Upper lobe of left lung (tissue), 6 donors: Measurements from ENCODE around the gene AASDH. TPM values are rescaled to one million over a fixed set of nuclear protein-coding genes. Genes with fewer than 3 reads are reported as not detected.

Experiments
- ATAC-seq, 2 donors: fragments of 200-7000 bp; cut with Tn5 transposase; one replicate each; pipeline ENCODE4 v1.9.1; 2022; ENCODE audit warnings: mild to moderate bottlenecking in 2 of 2, moderate library complexity in 2 of 2; ENCODE audit not compliant: low FRiP score in 2 of 2
- DNase-seq, 2 donors: peaks; one replicate each; pipeline ENCODE4 v3.0.0-alpha.2; 2019 to 2020
- H3K27ac ChIP-seq, 4 donors: fragments of 200-600 bp; sonication (generic); one replicate each; pipeline ENCODE4 v1.5.1; 2016 to 2019
- H3K27me3 ChIP-seq, 4 donors: fragments of 200-600 bp; sonication (generic); one replicate each; pipeline ENCODE4 v1.5.1; 2017 to 2019
- H3K36me3 ChIP-seq, 4 donors: fragments of 200-600 bp; sonication (generic); one replicate each; pipeline ENCODE4 v1.5.1; 2016 to 2019
- H3K4me1 ChIP-seq, 4 donors: fragments of 200-600 bp; sonication (generic); one replicate each; pipeline ENCODE4 v1.5.1; 2018 to 2019
- H3K4me3 ChIP-seq, 4 donors: fragments of 200-600 bp; sonication (generic); one replicate each; pipeline ENCODE4 v1.5.1; 2017 to 2019; ENCODE audit warnings: mild to moderate bottlenecking in 2 of 4, moderate library complexity in 1 of 4
- H3K9me3 ChIP-seq, 4 donors: fragments of 200-600 bp; sonication (generic); one replicate each; pipeline ENCODE4 v1.5.1; 2018 to 2019
- EP300 ChIP-seq, 4 donors: sonication (generic); formaldehyde crosslinking; IDR thresholded peaks; one replicate each; pipeline ENCODE4 v1.5.1; 2017; ENCODE audit warnings: antibody characterized with exemption in 4 of 4, control low read depth in 2 of 4
- POLR2A ChIP-seq, 4 donors: fragments of 450-650 bp; IDR thresholded peaks; one replicate each; pipeline ENCODE4 v1.5.1; 2016 to 2017; ENCODE audit warnings: antibody characterized with exemption in 4 of 4, mild to moderate bottlenecking in 2 of 4
- POLR2AphosphoS5 ChIP-seq, 2 donors: sonication (generic); formaldehyde crosslinking; IDR thresholded peaks; one replicate each; pipeline ENCODE4 v1.5.1; 2017; ENCODE audit warnings: antibody characterized with exemption in 2 of 2
- WGBS, 2 donors: methylation state at CpG; one replicate each; pipeline ENCODE4 v1.1.5; 2017 to 2018; 5-methylcytosine and 5-hydroxymethylcytosine counted together
- total RNA-seq, 6 donors: library from RNA; depleted of rRNA in 4 of 6; stranded (reverse); fragments of >200 nt in 4 of 6; gene quantifications; one replicate each; pipeline versions ENCODE4 v1.1.0 to v1.2.1, GENCODE V29; 2016 to 2021
- TF ChIP-seq, protein P1 (sequence below), 6 experiments: fragments of 450-650 bp in 4 of 6; fragments of 200-600 bp in 2 of 6; sonication (generic) in 2 of 6; IDR thresholded peaks; one replicate each; pipeline ENCODE4 v1.5.1; 2016 to 2019; ENCODE audit warnings: antibody characterized with exemption in 6 of 6
- donor health status: DM: no; HTN: no; CAD: no; lungs with moderate emphysema.
- donor health status: DM: no; HTN: yes; CAD: no; lungs with severe emphysema.

AASDH gene
- total RNA-seq, 6 donors from 2014 or later = 7.1 to 32.5 (median 9.5) TPM

DNA sequence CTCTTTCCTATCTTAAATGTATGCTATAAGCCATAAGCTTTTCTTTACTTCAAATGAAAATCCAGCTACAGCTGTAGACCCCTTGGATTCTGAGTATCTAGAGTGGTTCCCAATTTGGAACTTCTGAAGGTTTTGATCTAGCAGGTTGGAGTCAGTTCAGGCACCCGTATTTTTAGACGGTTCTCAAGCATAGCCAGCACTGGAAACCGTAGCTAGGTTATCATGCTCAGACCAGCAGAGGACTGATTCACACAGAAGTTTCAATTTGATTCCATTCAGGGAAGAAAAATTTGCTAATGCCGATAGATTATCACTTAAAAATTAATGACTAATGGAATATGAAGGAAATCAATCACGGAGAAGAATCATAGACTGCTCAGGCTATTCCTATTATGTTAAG, 36.9 kb upstream of the AASDH start:
- H3K4me3 ChIP-seq = no peak overlapping the region
- H3K9me3 ChIP-seq = no peaks in the 10 kb centered on the region
- TF ChIP-seq POLR2A (IDR thresholded peaks at IDR 0.05) = no peak
- TF ChIP-seq POLR2AphosphoS5 (IDR thresholded peaks at IDR 0.05) = no peak
- TF ChIP-seq, protein P1, sequence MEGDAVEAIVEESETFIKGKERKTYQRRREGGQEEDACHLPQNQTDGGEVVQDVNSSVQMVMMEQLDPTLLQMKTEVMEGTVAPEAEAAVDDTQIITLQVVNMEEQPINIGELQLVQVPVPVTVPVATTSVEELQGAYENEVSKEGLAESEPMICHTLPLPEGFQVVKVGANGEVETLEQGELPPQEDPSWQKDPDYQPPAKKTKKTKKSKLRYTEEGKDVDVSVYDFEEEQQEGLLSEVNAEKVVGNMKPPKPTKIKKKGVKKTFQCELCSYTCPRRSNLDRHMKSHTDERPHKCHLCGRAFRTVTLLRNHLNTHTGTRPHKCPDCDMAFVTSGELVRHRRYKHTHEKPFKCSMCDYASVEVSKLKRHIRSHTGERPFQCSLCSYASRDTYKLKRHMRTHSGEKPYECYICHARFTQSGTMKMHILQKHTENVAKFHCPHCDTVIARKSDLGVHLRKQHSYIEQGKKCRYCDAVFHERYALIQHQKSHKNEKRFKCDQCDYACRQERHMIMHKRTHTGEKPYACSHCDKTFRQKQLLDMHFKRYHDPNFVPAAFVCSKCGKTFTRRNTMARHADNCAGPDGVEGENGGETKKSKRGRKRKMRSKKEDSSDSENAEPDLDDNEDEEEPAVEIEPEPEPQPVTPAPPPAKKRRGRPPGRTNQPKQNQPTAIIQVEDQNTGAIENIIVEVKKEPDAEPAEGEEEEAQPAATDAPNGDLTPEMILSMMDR (IDR thresholded peaks at IDR 0.05) = no peak
- no peak for TF ChIP-seq EP300 (IDR thresholded peaks at IDR 0.05)
- DNase-seq (no peak), ATAC-seq (no peak)
- no peak overlapping the region for H3K27ac ChIP-seq
- no peaks in the 10 kb centered on the region for H3K27me3 ChIP-seq
- 90 to 97% methylated on average over 5 of the region's 5 CpGs for WGBS, 2 donors
- H3K36me3 ChIP-seq = no peaks in the 10 kb centered on the region
- H3K4me1 ChIP-seq = no peaks in the 10 kb centered on the region

DNA sequence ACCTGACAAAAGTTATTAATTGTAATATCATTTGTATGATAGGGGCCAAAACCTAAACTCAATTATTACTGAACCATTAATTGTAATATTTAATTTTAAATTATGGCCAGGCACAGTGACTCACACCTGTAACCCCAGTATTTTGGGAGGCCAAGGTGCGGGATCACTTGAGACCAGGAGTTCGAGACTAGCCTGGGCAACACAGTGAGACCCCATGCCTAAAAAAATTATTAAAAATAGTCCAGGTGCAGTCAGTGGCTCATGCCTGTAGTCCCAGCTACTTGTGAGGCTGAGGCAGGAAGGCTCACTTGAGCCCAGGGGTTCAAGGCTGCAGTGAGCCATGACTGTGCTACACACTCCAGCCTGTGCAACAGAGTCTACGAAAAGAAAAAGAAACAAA, 30.1 kb upstream of the AASDH start:
- Histone ChIP-seq H3K9me3 (no peaks in the 10 kb centered on the region), H3K4me3 (no peak overlapping the region), H3K36me3 (no peaks in the 10 kb centered on the region), H3K27ac (no peak overlapping the region), H3K4me1 (no peaks in the 10 kb centered on the region), H3K27me3 (no peaks in the 10 kb centered on the region)
- WGBS, 2 donors = 92 to 94% methylated on average over 3 of the region's 3 CpGs
- no peak for DNase-seq
- no peak for ATAC-seq
- TF ChIP-seq, protein P1 (IDR thresholded peaks at IDR 0.05) = no peak
- TF ChIP-seq POLR2A (IDR thresholded peaks at IDR 0.05) (no peak), EP300 (IDR thresholded peaks at IDR 0.05) (no peak), POLR2AphosphoS5 (IDR thresholded peaks at IDR 0.05) (no peak)

DNA sequence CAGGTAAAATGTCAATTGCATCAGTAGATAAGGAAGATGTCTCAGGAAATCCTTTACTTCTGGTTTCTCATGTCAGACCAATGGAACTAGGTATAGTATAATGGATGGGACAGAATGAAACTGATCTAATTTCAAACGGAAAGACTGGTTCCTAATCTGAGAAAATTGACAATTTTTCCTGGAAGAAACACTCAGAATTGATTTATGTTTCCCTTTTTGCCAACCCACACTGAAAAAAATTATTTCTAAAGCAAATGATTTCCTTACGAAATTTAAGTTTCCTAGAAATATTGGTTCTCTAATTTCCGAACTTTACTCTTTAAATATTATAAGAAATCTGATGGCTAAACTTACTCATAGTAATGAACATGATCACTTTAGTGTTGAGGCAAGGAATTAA, 29.1 kb upstream of the AASDH start:
- no peak for ATAC-seq
- Histone ChIP-seq H3K9me3 (no peaks in the 10 kb centered on the region), H3K4me1 (no peaks in the 10 kb centered on the region), H3K4me3 (no peak overlapping the region), H3K27me3 (no peaks in the 10 kb centered on the region), H3K36me3 (no peaks in the 10 kb centered on the region), H3K27ac (no peak overlapping the region)
- WGBS, 2 donors = 65 to 67% methylated on average over 3 of the region's 3 CpGs
- TF ChIP-seq POLR2A (IDR thresholded peaks at IDR 0.05) (no peak), EP300 (IDR thresholded peaks at IDR 0.05) (no peak), POLR2AphosphoS5 (IDR thresholded peaks at IDR 0.05) (no peak)
- TF ChIP-seq, protein P1 (IDR thresholded peaks at IDR 0.05) = no peak
- no peak for DNase-seq

DNA sequence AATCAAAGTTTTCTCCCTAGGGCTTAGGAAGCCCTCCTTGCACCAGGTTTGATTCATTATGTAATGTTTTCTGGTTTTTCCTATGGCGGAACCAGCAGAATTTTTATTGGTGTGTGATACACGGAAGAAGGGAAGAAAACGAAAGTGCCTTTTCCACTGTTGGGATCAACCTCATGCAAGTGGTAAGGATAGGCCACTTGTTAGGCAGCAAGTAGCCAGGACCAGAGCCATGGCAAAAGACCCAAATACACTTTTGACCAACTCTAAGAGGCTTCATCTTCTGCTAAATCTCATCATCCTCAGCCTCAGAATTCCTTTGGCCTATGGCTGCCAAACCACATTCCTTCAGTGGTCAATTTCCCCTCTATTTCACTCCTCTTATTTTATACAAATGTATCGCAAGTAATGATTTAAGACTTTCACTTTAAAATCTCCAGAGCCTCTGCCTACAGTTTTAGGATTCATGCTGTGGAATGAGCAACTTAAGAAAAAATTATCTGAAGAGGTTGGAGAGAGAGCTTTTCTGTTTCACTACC, 26.9 kb upstream of the AASDH start:
- Histone ChIP-seq H3K36me3 (no peaks in the 10 kb centered on the region), H3K9me3 (no peaks in the 10 kb centered on the region), H3K27me3 (no peaks in the 10 kb centered on the region), H3K27ac (no peak overlapping the region), H3K4me1 (peaks cover 0 to 2% (median 0%) of the 10 kb centered on the region in 4 donors), H3K4me3 (no peak overlapping the region)
- ATAC-seq (peak in 1 of 2 donors; percentile 38), DNase-seq (no peak)
- no peak for TF ChIP-seq EP300 (IDR thresholded peaks at IDR 0.05)
- 87 to 91% methylated on average over 4 of the region's 4 CpGs for whole genome bisulfite sequencing, 2 donors

DNA sequence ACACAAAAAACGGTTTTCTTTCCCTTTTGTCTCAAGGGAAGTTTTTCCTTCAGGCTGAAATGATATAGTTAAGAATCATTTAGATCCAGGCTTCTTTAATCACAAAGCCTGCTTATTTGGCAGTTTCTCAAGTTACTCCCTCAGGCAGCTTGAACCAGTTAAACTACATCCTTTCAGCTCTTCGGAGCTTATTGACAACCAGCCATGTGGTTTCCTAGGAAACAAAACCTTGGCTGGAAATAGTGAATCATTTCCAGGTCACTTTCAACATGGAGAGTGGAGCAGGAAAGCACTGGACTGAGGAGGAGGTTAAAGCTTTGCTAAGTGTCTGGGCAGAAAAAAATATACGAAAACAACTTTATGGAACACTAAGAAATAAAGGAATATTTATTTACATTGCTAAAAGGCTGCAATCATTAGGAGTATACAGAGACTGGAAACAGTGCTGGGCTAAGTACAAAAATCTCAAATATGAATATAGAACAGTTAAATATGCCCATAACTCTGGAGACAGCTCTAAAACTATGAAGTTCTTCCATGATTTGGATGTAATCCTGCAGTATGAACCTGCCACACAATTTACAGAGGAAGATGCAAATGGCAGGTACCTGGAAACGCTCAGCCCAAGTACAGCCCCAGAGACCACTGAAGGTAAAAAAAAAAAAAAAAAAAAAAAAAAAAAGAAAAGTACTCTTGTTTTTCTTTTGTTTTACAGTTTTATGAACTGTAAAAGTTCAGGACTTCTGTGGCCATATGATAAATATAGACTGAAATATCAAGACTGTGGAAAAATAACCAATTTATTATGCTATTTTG, 23.2 kb upstream of the AASDH start:
- H3K27me3 ChIP-seq = no peaks in the 10 kb centered on the region
- DNase-seq = peak in 1 of 2 donors; percentile 36
- peak; percentile 82 to 89 for ATAC-seq
- H3K9me3 ChIP-seq = no peaks in the 10 kb centered on the region
- peaks cover 0 to 2% (median 0%) of the 10 kb centered on the region in 4 donors for H3K4me1 ChIP-seq
- H3K36me3 ChIP-seq = peaks cover 0 to 14% (median 0%) of the 10 kb centered on the region in 4 donors
- H3K27ac ChIP-seq = peak overlapping the region in 1 of 4 donors; percentile 42
- peak overlapping the region in 3 of 4 donors; percentile 10 to 30 (median 17) for H3K4me3 ChIP-seq
- peak in 1 of 4 donors; percentile 23 for TF ChIP-seq EP300 (IDR thresholded peaks at IDR 0.05)
- TF ChIP-seq, protein P1 (IDR thresholded peaks at IDR 0.05) = no peak
- 28 to 37% methylated on average over 4 of the region's 4 CpGs for WGBS, 2 donors
